Effector memory CD8-positive, alpha-beta T cell (primary cell): ENCODE data around the gene CAPS.
"Not testable (repeated sequence)": the region's sequence is repeated elsewhere in the genome, so short reads cannot be mapped to it uniquely, and the experiment has no call there.

Source experiments
- ATAC-seq: fragments of 150-1000 bp; cut with Tn5 transposase; replicated peaks from 2 replicates; pipeline ENCODE4 v1.10.0; 2021; ENCODE audit warnings: mild to moderate bottlenecking, moderate library complexity
- DNase-seq, 3 experiments: peaks; one replicate each; pipeline ENCODE4 v3.0.0; 2021
- H3K27ac Mint-ChIP-seq, 2 donors: one replicate each; pipeline ENCODE4 v1.8.0; 2022; ENCODE audit warnings: mild to moderate bottlenecking in 2 of 2, mixed read lengths in 2 of 2, moderate library complexity in 2 of 2
- H3K27me3 Mint-ChIP-seq, 2 donors: one replicate each; pipeline ENCODE4 v1.8.0; 2022; ENCODE audit warnings: mixed read lengths in 2 of 2
- H3K36me3 Mint-ChIP-seq: one replicate; pipeline ENCODE4 v1.8.0; 2022; ENCODE audit warnings: mild to moderate bottlenecking, moderate library complexity, mixed read lengths; ENCODE audit not compliant: insufficient read depth
- H3K4me1 Mint-ChIP-seq, 2 donors: one replicate each; pipeline ENCODE4 v1.8.0; 2022; ENCODE audit warnings: low read depth in 2 of 2, mixed read lengths in 2 of 2
- H3K4me3 Mint-ChIP-seq, 2 donors: one replicate each; pipeline ENCODE4 v1.8.0; 2022; ENCODE audit warnings: mild to moderate bottlenecking in 2 of 2, mixed read lengths in 2 of 2, moderate library complexity in 2 of 2
- H3K9me3 Mint-ChIP-seq, 2 donors: one replicate each; pipeline ENCODE4 v1.8.0; 2022; ENCODE audit warnings: mixed read lengths in 2 of 2
- total RNA-seq, 9 experiments: gene quantifications; one replicate each; lab custom pipeline; 2026; lab: John Stamatoyannopoulos, UW

The CAPS gene
- 2.5 to 25.8 (median 14.1) reads per million in 9 experiments for total RNA-seq

GRCh38 chr19:5913739-5914357 is at the start of gene CAPS:
Gene CAPS, plus strand, starts transcription at chr19:5914254. Its CDS starts 153 bp downstream, at chr19:5914407.
- no peak within 1 kb of the TSS for H3K4me3 Mint-ChIP-seq
- no peak for DNase-seq
- H3K27ac Mint-ChIP-seq, result no peak within 1 kb of the TSS
- ATAC-seq, result no peak
- H3K36me3 Mint-ChIP-seq, result peaks cover 27% of the 10 kb centered on the region
- H3K9me3 Mint-ChIP-seq, result no peaks in the 10 kb centered on the region
- H3K27me3 Mint-ChIP-seq, result no peaks in the 10 kb centered on the region
- H3K4me1 Mint-ChIP-seq, result no peaks in the 10 kb centered on the region

GRCh38 chr19:5864725-5865486 is 49.1 kb upstream of the CAPS start:
- no peak for ATAC-seq
- H3K4me1 Mint-ChIP-seq, result peaks cover 0 to 1% of the 10 kb centered on the region in 2 donors
- no peak overlapping the region for H3K27ac Mint-ChIP-seq
- H3K4me3 Mint-ChIP-seq, result no peak overlapping the region
- H3K36me3 Mint-ChIP-seq, result peaks cover 11% of the 10 kb centered on the region
- H3K9me3 Mint-ChIP-seq, result no peaks in the 10 kb centered on the region
- DNase-seq, result no peak
- peaks cover 28 to 65% of the 10 kb centered on the region in 2 donors for H3K27me3 Mint-ChIP-seq

GRCh38 chr19:5865772-5866171 is 48.3 kb upstream of the CAPS start:
- H3K27ac Mint-ChIP-seq, result no peak overlapping the region
- no peak for ATAC-seq
- H3K9me3 Mint-ChIP-seq, result no peaks in the 10 kb centered on the region
- DNase-seq, result no peak
- peaks cover 7% of the 10 kb centered on the region for H3K36me3 Mint-ChIP-seq
- no peaks in the 10 kb centered on the region for H3K4me1 Mint-ChIP-seq
- no peak overlapping the region for H3K4me3 Mint-ChIP-seq
- H3K27me3 Mint-ChIP-seq, result peaks cover 24 to 66% of the 10 kb centered on the region in 2 donors

GRCh38 chr19:5867201-5868136 is 46.6 kb upstream of the CAPS start:
- Mint-ChIP-seq H3K27me3 (peaks cover 17 to 57% of the 10 kb centered on the region in 2 donors), H3K27ac (no peak overlapping the region), H3K36me3 (peaks cover 7% of the 10 kb centered on the region), H3K4me1 (no peaks in the 10 kb centered on the region), H3K4me3 (no peak overlapping the region), H3K9me3 (no peaks in the 10 kb centered on the region)
- no peak for DNase-seq
- no peak for ATAC-seq

- Mint-ChIP-seq H3K9me3 (no peaks in the 10 kb centered on the region), H3K27ac (peak overlapping the region in 1 of 2 donors; percentile 66), H3K36me3 (peaks cover 8% of the 10 kb centered on the region), H3K27me3 (peaks cover 8 to 27% of the 10 kb centered on the region in 2 donors), H3K4me3 (no peak overlapping the region), H3K4me1 (no peaks in the 10 kb centered on the region)
- DNase-seq, result no peak
- no peak for ATAC-seq
Observed at GRCh38 chr19:5870986-5871394, 43.1 kb upstream of the CAPS start.

GRCh38 chr19:5873617-5874199 is 40.3 kb upstream of the CAPS start:
- Mint-ChIP-seq H3K27ac (no peak overlapping the region), H3K4me1 (no peaks in the 10 kb centered on the region), H3K4me3 (no peak overlapping the region), H3K9me3 (no peaks in the 10 kb centered on the region), H3K27me3 (peaks cover 6 to 34% of the 10 kb centered on the region in 2 donors), H3K36me3 (peaks cover 13% of the 10 kb centered on the region)
- no peak for ATAC-seq
- DNase-seq, result no peak

- H3K4me3 Mint-ChIP-seq, DNase-seq, H3K9me3 Mint-ChIP-seq, H3K27ac Mint-ChIP-seq, ATAC-seq, H3K36me3 Mint-ChIP-seq, H3K4me1 Mint-ChIP-seq: not testable (repeated sequence)
- H3K27me3 Mint-ChIP-seq, result peaks cover 6 to 34% of the 10 kb centered on the region in 2 donors
Observed at GRCh38 chr19:5874496-5874895, 39.6 kb upstream of the CAPS start.

- DNase-seq (no peak), ATAC-seq (no peak)
- Mint-ChIP-seq H3K9me3 (no peaks in the 10 kb centered on the region), H3K4me3 (no peak overlapping the region), H3K27ac (no peak overlapping the region), H3K27me3 (peaks cover 6 to 39% of the 10 kb centered on the region in 2 donors), H3K36me3 (peaks cover 10% of the 10 kb centered on the region), H3K4me1 (no peaks in the 10 kb centered on the region)
Observed at GRCh38 chr19:5877427-5877826, 36.6 kb upstream of the CAPS start.

GRCh38 chr19:5877882-5878281 is 36.2 kb upstream of the CAPS start:
- no peak for DNase-seq
- no peaks in the 10 kb centered on the region for H3K4me1 Mint-ChIP-seq
- peaks cover 10% of the 10 kb centered on the region for H3K36me3 Mint-ChIP-seq
- peaks cover 6 to 44% of the 10 kb centered on the region in 2 donors for H3K27me3 Mint-ChIP-seq
- ATAC-seq, result no peak
- no peak overlapping the region for H3K4me3 Mint-ChIP-seq
- no peaks in the 10 kb centered on the region for H3K9me3 Mint-ChIP-seq
- H3K27ac Mint-ChIP-seq, result no peak overlapping the region

- H3K36me3 Mint-ChIP-seq, result peaks cover 5% of the 10 kb centered on the region
- DNase-seq (no peak), ATAC-seq (no peak)
- H3K4me1 Mint-ChIP-seq, result no peaks in the 10 kb centered on the region
- no peaks in the 10 kb centered on the region for H3K9me3 Mint-ChIP-seq
- H3K27ac Mint-ChIP-seq, result no peak overlapping the region
- peaks cover 8 to 48% of the 10 kb centered on the region in 2 donors for H3K27me3 Mint-ChIP-seq
- H3K4me3 Mint-ChIP-seq, result no peak overlapping the region
Observed at GRCh38 chr19:5880196-5880595, 33.9 kb upstream of the CAPS start.

- Mint-ChIP-seq H3K27ac (no peak overlapping the region), H3K36me3 (peaks cover 5% of the 10 kb centered on the region), H3K4me3 (no peak overlapping the region), H3K9me3 (no peaks in the 10 kb centered on the region), H3K4me1 (no peaks in the 10 kb centered on the region), H3K27me3 (peaks cover 13 to 53% of the 10 kb centered on the region in 2 donors)
- no peak for ATAC-seq
- no peak for DNase-seq
Observed at GRCh38 chr19:5880604-5881078, 33.4 kb upstream of the CAPS start.

GRCh38 chr19:5881543-5882299 is 32.3 kb upstream of the CAPS start:
- DNase-seq (no peak), ATAC-seq (no peak)
- no peaks in the 10 kb centered on the region for H3K9me3 Mint-ChIP-seq
- no peak overlapping the region for H3K27ac Mint-ChIP-seq
- no peaks in the 10 kb centered on the region for H3K36me3 Mint-ChIP-seq
- peaks cover 14 to 45% of the 10 kb centered on the region in 2 donors for H3K27me3 Mint-ChIP-seq
- no peak overlapping the region for H3K4me3 Mint-ChIP-seq
- H3K4me1 Mint-ChIP-seq, result no peaks in the 10 kb centered on the region
